GM19035 (cell line): Measurements from ENCODE around the gene TMEM204.

Experiments
- ATAC-seq: cut with Tn5 transposase; IDR thresholded peaks from one replicate; pipeline ENCODE4 v1.9.1; 2021; ENCODE audit not compliant: unreplicated experiment

The TMEM204 gene

DNA sequence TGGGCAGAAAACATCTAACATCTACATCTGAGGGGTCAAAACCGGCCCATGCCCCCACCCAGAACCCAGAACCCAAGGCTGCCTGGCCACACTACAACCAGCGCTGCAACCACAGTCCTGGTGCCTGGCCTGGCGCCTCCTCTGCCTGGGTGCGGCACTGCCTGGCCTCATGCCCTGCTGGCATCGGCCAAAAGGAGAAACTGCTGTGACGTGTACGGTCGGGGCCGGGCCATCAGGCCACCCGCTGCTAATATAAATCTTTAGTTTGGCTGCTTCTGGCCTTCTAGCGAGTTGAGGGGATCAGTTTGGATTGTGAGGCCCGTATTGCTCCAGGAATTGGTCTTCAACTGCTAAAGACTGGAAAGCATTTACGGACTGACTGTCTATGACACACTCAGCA, 22.8 kb downstream of the TMEM204 start:
- ATAC-seq, result no peak

DNA sequence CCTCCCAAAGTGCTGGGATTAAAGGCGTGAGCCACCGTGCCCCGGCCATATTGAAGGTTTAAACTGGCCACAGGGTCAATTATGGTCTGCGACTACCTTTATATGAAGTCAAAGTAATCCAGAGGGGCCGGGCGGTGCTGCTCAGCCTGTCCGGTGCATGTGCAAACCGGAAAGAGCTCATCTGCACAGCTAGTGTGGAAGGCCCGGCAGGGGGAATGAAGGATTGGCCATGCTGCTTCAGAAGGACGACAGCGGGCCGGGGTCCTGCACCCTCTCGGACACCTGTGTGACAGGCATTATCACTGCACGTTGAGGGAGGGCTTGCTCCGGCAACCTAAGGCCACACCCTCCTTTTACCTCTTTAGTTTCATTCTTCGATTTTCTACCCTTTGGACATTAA, 23.6 kb downstream of the TMEM204 start:
- ATAC-seq, result no peak

DNA sequence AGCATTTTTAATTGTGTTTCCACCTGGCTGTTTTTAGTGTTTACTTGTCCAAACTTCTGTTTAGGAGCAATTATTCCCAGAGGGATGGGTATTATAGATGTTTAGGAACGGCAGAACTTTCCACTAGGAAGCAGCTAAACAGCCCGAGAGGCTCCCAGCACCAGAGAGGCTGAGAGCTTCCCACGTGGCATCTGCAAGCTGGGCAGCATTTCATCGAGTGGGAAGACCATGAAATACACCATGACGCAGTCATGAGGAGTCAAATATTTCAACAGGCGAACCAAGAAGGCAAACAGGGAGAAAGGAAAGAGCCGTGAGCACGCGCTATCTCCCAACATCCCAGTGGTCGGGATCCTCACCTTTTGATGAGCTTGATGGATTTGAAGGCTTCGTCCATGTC, 24.1 kb downstream of the TMEM204 start:
- no peak for ATAC-seq

DNA sequence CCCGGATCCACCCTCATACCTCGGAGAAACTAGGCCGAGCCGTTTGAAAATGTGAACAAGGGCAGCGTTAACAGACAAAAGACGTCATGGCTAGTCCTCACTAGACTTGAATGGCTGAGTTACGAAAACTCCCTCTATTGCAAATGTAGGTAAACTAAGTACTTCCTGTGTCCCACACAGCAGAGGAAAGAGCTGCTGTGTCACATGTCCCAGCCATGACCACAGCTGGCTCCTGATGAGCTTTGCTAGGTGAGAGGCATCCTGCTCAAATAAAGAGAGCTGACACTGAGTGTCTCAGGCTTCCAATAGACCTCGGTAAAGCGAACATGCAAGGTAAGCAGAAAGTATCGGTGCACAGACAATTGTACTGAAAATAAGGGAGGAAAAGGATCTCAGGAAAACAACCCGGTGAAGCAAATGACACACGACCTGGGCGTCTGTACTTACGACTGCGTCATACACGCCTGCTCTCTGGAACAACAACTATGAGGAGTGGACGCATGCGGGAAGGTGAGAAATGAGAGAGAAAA, 26.0 kb downstream of the TMEM204 start:
- ATAC-seq, result no peak

DNA sequence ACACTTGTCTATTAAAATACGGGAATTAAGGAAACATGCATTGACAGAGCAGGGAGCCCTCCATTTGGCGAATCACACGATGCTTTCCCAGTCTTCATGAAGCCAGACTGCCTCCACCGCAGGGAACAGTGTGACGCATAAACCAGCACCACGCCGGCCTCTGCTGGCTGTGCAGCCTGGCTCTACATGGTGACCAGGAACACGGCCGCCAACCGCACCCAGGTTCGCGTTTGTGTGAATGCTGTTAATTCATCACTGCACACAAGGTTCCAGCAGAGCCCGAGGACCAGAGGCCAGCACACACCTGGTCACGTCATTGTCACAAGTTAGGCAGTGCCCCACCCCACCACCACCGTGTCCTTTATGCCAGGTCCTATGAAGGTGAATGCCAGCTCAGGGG, 26.7 kb downstream of the TMEM204 start:
- ATAC-seq, result no peak

DNA sequence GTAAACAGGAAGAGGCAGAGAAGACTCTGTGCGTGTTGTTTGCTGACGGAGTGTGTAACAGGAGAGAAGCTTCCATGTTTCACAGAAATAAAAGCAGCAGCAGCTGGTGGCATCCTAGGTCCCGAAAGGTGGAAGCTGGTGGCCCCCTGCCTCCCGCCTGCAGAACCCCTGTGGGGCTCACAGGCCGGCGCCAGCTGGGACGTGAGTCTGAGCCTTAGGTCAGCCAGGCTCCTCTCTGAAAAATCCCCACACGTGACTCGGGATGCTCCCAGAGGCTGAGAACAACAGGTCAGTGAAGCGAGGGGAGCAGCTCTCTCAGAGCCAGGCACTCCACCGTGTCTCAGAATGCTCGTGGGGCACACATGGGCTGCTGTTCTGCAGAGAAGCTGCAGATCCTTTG, 27.4 kb downstream of the TMEM204 start:
- no peak for ATAC-seq

DNA sequence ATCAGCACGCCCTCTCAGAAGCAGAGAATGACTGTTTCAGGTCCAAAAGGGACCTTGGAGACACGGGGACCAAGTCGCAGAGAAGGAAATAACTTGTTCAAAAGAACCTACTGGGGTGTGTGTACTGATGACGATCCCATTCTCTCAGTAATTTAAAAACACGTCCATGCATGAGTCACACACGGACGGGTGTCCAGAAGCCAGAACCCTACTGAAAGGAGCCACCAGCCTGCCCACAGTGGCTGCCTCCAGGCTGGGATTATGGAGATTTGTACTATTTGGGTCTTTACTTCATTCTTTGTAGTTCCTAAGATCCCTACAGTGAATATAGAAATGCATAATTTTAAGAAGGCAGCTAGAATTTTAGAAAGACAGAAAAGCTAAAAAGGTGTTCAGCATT, 27.8 kb downstream of the TMEM204 start:
- ATAC-seq, result no peak

DNA sequence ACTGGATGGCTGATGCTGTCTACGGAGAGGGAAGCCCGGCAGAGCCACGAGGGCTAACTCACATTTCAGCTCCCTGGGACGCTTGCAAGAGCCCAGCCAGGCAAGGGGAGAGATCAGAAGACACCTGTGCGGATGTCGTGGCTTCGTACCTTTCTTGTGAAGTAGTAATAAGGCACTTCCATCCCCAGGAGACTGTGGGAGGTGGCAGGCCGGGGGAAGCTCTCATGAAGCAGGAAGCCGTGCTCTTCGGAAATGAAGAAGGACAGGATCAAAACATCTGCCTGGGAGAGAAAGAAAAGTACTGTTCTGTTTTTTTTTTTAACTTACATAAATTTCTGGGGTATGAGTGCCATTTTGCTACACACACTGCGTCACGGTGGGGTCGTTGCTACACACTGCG, 28.4 kb downstream of the TMEM204 start:
- no peak for ATAC-seq

DNA sequence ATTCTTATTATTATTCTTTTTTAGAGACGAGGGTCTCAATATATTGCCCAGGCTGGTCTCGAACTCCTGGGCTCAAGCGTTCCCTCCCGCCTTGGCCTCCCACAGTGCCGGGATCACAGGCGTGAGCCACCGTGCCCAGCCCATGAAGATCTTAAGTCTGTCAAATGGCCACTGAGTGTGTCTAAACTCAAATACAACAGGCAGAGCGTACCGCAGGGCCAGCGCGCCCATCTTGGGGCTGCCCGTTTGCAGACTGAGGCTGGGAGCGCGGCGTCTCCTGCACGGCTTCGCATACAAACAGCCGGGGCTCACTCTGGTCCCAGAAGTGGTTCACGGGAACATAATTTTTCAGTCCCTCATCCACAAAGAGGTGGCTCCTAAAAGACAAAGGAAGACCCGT, 30.3 kb downstream of the TMEM204 start:
- no peak for ATAC-seq

DNA sequence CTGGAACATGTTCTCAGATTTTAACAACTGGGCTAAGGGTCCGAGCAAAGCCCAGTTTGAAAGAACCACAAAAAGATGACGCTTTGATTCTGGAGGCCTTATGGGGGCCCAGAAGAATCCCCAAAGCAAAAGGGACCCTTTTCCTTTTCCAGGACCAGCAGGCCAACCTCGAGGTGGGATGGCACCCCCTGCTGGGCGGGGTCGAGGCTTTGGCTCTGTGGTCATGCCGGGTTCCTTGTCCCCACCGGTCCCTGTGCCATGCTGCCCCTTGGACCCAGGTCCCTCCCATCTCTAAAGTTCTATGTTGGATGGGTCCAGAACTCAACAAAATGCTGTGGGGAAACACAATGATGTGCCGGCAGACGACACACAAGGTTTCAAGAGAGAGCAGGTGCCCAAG, 30.9 kb downstream of the TMEM204 start:
- no peak for ATAC-seq

DNA sequence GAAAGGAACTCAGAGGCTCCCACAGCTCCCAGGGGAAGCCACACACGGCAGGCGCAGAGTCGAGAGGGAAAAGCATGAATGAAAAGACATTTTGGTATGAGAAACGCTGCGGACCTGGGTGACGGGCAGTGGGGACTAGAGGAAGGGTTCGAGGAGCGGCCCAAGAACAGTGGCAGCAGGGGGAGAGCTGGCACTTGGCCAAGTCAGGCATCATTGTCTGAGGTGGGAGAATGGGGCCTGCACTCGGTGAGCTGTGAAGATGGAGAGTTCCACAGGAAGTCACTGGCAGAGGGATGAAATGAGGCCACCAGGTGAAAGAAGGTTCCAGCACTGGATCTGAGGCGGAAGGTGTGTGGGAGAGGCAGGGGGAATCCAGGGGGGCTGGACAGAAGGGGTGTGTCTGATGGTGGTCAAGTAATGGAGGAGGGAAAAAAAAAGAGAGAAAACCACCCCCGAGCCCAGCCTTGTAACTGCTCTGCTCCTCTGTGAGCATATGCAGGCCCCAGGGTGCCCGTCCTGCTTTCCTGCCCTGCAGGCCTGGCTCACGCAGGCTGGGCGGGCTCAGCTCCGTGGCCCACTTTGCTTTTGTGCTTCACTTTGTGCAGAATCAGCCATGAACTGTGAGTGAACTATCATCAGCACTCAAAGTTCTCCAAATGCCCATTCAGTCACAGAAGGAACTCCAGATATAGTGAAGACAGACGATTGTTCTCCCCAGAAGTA, 31.8 kb downstream of the TMEM204 start:
- no peak for ATAC-seq

DNA sequence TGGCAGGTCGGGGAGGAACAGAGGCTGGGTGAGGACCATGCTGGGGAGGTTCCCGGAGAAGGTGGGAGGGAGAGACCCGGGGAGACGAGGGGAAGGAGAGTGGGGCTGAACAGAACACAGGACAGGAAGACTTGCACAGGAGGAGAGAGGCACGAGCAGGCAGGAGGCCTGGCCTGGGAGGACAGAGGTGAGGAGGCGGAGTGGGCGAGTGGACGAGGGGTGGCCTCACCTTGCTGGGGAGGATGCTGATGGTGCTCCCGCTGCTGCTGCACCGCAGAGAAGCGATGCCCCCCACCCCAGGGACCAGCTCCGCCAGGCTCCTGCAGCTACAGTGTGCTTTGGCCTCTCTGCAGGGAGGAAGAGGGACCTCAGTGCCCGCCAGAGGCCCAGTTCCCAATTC, 34.5 kb downstream of the TMEM204 start:
- ATAC-seq, result no peak

DNA sequence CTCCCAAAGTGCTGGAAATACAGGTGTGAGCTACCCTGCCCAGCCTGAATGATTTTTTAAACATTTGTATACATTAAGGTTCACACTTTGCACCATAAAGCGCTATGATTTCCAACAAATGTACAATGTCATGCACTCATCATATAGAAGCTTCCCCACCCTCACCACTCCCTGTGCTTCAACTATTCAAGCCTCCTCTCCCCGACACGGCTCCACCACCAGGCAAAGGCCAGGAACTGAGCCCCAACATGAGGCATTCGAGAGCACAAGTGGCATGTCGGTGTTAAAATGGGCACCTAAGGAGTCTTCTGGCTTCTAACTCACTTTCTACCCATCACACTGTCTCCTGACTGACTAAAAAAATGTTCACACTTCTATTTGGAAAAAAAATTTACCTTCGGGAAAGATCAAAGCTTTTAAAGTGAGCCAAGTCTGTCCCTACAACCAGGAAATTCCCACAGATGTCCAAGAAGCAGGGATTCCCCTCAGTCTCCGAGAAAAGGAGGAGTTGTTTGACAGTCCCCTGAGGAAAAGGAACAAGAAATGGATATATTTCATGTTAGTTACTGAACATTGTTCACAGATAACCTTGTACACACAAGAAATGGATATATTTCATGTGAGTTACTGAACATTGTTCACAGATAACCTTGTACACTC, 37.7 kb downstream of the TMEM204 start:
- ATAC-seq, result no peak

DNA sequence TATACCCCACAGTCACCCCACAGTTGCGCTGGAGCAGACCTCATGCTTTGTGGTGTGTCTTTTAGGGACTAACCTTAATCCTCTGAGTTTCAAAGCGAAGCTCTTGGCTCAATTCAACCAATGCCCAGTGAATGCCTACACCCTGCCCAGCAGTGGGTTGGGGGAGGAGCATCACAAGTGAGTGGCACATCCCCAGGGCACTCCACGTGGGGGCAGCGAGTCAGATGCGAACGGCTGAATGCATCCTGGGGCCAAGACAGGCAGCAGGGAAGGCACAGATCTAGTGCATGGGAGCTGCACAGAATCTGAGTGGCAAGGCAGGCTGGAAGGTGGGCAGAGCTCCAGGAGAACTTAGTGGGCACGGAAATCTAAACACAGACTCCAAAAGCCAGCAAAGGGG, 39.2 kb downstream of the TMEM204 start:
- no peak for ATAC-seq

DNA sequence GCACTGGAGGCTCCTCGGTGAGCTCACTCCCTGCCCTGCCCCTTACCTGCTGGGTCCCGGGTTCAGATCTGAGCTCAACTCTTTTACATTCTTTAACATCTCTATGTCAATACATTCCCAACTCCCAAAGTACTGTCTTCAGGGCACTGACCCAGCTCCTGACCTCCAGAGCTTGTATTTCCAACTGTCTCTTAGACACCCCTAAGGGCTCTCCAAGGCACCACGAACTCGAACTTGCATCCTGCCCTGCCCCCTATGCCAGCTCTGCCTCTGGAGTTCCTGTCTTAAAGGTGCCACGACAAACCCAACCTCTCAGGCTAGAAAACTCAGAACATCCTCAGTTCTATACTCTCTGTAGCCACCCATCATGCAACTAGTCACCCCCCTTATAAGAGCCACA, 39.8 kb downstream of the TMEM204 start:
- ATAC-seq, result no peak

DNA sequence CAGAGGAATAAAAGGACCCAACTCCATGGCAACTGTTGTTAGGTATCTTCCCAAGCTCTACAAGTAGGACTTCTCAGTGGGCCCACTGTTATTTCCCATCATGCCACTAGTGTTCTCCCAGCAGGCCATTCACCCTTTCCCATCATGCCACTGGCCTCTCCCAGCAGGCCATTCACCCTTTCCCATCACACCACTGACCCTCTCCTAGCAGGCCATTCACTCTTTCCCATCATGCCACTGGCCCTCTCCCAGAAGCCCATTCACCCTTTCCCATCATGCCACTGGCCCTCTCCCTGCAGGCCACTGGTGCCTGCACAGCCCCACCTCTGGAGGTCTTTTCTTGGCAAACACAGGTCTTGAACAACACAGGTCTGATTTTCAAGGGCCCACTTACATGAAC, 42.1 kb downstream of the TMEM204 start:
- ATAC-seq, result no peak

DNA sequence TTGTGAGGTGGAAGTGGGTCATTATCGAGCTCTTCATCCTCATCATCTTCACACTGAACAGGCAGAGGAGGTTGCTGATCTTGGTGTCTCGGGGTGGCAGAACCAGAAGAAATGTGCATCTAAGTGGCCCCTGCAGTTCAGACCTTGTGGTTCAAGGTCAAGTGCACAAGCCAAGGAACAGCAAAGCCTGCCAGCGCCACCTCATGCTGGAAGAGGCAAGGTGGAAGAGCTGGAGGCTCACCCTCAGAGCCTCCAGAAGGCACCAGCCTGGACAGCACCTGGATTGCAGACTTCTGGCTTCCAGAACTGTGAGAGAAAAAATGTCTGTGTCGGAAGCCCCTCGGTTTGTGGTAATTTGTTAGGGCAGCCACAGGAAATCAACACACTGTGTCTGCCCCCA, 45.7 kb downstream of the TMEM204 start:
- no peak for ATAC-seq

DNA sequence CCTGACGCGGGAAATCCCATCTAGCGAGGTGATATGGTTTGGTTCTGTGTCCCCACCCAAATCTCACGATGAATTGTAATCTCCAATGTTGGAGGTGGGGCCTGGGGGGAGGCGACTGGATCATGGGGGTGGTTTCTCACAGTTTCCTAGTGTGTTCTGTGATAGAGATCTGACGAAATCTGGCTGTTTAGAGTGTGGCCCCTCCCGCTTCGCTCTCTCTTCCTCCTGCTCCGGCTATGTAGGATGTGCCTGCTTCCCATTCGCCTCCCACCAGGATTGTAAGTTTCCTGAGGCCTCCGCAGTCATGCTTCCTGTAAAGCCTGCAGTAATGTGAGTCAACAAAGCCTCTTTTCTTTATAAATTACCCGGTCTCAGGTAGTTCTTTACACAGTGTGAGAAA, 46.8 kb downstream of the TMEM204 start:
- no peak for ATAC-seq

DNA sequence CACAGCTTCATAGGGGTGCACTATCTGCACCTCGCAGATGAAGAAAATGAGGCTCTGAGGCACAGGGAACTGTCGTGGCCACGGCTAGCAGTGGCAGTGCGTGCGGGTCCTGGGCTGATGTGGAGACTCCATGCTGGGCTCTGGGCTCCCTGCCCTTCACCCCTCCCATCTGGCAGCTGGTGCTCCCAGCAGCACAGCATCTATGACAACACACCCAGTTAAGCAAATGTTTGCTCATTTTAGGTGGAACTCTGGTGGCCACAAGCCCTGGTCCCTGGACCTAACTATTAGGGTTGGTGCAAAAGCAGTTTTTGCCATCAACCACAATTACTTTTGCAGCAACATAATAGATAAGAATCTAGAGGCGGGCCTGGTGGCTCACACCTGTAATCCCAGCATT, 47.5 kb downstream of the TMEM204 start:
- ATAC-seq, result no peak

DNA sequence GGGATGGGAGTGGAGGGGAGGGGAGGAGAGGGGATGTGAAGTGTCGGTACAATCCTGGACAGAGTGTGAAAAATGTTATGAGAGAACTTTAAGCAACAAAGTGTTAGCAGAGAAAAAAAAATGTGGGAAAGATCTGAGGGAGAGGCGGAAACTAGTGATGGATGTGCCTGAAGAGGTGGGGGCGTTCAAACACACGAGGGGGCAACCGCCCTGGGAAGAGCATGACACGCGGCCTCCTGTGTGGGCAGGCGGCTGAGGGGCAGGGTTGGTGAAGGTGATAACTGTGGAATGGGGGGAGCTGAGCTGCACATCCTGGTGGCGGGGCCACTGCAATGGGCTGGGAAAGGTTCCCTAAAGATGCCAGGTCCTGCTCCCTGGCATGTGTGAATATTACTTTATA, 48.3 kb downstream of the TMEM204 start:
- ATAC-seq, result no peak

DNA sequence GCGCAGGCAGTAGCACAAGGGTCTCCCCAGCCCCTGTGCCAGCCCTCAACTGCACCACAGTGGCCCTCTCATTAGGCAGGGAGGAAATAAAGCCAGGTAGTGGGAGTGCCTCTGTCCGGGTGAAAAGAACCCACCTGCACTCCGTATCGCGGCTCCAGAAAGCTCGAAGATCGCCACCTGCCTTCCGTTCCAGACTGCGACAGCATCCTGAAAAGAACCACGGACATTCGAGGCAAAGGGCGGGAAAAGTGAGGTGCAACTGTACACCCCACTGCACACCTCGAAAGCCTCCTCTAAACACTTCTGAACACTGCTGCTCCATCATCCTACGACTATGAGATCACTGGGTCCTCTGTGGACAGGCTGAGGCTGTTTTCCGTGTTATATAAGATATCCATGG, 49.7 kb downstream of the TMEM204 start:
- ATAC-seq, result no peak

DNA sequence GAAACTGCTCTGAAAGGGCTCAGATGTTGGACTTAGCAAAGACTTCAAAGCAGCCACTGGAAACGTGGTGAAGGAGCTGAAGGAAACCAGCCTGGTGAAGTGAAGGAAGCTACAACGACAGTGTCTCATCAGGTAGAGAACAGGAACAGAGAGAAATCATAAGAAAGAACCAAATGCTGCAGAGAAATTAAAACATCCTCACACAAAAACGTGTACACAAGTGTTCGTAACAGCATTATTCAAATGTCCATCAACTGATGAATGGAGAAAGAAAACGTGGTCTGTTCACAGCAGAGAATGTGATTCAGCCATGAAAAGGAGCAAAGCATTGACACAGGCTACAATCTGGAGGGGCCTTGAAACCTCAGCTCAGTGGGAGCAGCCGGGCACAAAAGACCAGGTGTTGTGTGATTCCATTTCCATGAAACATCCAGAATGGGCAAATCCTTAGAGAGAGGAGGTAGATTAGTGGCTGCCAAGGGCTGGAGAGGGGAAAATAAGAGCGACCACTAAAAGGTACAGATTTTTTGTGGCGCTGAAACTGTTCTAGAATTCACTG, 51.5 kb downstream of the TMEM204 start:
- ATAC-seq, result no peak
